SKM-1 treated with dmso at 0.1 percent for 144 hours (cell line): ENCODE results near the gene HOXD10.
A peak's percentile ranks its signal among the peaks of the same experiment; 100 is the strongest.

Source experiments
- DNase-seq: peaks from one replicate; lab custom pipeline; 2025; ENCODE audit not compliant: unreplicated experiment; lab: John Stamatoyannopoulos, UW

The HOXD10 gene

DNA sequence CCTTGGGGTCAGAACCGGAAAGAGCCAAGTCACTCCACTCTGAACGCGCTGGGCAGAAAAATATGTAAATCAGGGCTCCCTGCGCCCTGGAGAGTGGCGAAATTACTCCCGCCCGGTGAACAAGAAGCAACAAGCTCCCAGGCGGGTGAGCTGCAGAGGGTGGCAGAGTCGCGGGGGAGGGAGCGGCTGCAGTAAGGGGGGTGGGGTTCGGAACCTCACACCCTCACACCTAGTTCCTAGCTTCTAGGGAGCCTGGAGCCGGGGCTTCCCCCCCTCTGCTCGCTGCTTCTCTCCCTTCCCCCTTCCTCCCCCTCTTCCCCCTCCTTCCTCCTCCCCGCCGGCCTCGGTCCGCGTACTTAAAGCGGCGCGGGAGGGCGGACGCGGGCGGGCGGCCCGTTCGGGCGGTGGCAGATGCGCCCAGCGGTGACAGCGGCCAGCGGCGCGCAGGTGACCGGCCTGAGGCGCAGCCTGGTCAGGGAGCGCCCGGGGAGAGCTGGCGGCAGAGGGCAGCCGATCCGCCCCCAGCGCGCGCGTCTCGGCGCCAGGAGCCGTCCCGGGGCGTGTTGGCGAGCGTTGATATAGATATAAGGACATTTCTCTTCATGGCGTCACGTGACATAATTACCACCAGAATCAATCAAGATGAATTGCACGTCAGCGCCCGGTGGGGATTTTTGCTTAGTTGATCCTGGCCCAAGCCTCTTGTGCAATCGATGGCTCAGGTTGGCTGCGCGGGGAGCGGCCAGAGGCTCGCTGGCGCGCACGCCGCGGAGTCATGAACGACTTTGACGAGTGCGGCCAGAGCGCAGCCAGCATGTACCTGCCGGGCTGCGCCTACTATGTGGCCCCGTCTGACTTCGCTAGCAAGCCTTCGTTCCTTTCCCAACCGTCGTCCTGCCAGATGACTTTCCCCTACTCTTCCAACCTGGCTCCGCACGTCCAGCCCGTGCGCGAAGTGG is 9.7 kb upstream of the HOXD10 start, which contains the start of gene HOXD11:
TSS of gene HOXD11 (plus strand) at position 700 of the 959 bp plus-strand sequence. CDS start at position 776, 76 bp downstream.
- no peak for DNase-seq

GRCh38 chr2:176107731-176108181 is 8.8 kb upstream of the HOXD10 start:
- DNase-seq, result no peak

GRCh38 chr2:176109192-176109901 is 7.2 kb upstream of the HOXD10 start:
- DNase-seq, result no peak

- no peak for DNase-seq
These were observed 6.6 kb upstream of the HOXD10 start for GRCh38 chr2:176109946-176110345.

GRCh38 chr2:176110415-176111308 is 5.9 kb upstream of the HOXD10 start:
- DNase-seq, result no peak

GRCh38 chr2:176111309-176111663 is 5.3 kb upstream of the HOXD10 start:
- peak; percentile 15 for DNase-seq

GRCh38 chr2:176111846-176112374 is 4.7 kb upstream of the HOXD10 start:
- DNase-seq, result no peak

DNA sequence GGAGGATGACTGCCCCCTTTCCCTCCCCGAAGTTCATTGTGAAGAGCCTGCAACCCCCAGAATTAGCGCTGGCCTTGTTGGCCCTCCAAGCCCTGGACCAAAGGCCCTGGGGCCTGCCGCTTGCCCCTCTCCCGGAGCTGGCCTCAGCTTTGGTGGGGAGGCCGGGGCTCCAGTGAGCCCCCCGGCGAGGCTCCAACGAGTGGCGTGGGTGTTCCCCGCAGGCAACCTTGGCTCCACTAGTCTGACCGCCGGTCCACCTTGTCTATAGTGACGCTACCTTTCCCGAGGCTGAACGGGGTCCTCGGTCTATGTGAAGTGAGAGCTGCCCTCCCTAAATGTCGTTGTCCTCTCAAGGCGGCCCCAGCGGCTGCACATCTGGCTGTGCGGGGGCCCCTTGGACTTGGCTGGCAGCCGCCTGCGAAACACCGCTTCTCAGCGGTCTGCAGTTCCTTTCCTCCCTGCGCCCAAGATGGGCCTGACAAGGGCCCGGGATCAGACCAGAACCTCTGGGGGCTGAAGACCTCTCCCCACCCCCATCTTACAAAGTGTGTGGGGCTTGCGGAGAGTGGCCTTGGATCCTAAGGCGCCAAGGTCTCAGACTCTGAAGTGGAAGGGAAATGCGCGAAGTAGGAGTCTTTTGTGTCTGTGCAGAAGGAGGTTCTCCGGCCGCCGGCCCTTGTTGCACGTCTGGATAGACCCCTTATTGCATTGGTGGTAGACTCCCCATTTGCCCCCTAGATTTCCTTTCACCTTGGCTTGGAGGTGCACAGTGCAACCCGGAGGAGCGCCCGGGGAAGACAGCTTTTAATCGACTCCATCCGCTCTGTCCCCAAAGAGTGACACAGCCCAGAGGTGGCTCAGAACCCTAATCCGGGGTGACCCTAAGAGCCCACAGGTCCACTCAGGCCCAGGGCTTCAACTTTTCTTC is 3.9 kb upstream of the HOXD10 start:
- DNase-seq, result no peak

DNA sequence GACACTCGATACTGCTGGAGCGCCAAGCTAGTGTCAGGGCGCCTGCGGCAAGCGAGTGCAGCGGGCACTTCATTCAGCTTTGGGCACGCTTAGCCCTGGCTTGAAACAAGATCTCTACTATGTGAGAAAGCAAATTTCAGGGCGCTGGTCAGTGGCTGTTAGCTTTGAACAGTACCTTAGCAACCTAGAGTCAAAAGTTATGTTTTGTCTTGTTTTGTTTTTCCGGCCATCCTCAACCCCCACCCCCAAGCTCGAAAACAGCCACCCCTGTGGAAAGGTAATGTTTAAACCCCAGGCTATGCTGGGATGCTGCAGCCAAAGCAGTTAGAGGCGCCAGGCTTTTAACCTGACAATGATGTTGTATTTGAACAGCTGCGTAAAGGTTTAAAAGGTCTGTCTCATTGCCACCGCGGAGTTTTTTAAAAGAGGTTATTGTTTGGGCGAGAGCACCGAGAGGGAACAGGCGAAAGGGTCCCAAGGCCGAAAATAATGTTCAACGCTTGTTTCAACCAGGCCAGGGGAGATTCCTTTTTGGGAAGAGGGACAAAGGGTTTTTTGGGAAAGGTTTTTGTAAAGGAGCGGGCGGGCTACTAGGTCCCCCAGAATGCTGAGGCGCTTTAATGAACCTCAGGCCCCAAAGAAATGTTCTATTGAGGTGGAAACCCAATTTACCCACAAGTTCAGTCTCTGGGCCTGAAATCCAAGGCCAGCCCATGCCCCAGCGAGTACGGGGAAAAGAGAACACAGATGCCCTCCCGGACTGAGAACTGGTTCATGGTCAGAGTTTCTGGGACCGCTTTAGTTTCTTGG is 2.3 kb upstream of the HOXD10 start:
- no peak for DNase-seq

GRCh38 chr2:176114930-176115625 is 1.5 kb upstream of the HOXD10 start:
- DNase-seq, result no peak

DNA sequence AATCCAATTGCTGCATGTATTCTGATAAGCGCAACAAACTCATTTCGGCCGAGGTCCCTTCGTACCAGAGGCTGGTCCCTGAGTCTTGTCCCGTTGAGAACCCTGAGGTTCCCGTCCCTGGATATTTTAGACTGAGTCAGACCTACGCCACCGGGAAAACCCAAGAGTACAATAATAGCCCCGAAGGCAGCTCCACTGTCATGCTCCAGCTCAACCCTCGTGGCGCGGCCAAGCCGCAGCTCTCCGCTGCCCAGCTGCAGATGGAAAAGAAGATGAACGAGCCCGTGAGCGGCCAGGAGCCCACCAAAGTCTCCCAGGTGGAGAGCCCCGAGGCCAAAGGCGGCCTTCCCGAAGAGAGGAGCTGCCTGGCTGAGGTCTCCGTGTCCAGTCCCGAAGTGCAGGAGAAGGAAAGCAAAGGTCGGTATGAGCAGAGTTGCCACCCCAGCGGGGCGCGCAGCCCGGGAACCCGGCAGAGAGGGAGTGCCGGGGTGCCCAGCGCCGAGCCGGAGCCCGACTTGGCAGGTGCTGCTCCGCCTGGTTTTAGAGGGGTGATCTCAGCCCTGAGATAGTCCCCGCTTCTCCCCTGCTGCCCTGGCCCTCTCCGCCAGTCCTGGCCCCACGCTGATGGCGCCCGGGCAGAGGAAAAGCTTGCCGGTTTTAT is 714 bp downstream of the HOXD10 start:
- no peak for DNase-seq

DNA sequence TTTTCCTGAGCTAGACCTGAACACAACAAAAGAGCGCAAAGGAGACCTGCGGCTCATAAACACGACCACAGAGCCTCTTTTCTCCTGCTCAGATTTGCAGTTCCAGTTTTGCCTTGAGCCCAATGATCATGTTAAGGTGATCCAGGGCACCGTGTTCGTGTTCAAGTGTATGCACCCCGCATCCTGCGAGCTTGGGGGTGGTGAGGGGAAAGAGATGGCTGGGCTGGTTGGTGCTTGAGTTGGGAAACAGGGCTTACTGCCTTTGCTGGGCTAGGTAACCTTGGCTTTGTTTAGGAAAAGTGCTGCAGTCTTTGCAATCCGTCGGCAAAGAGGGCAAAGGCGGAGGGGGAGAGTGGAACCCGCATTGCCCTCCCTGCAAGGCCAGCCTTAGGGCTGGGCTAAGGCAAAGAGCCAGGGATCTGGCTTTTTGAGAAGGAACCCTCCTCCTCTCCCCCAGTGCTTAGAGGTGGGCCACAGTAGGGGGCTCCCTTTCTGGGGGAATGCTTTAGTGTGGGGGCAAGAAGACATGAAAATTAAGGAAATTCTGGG is 1.3 kb downstream of the HOXD10 start:
- DNase-seq, result no peak

- DNase-seq, result peak; percentile 18
These were observed 2.2 kb downstream of the HOXD10 start for GRCh38 chr2:176118601-176119339.

- no peak for DNase-seq
These were observed 4.0 kb downstream of the HOXD10 start for GRCh38 chr2:176120364-176121189.

GRCh38 chr2:176121190-176122051 is 4.8 kb downstream of the HOXD10 start:
- DNase-seq, result no peak
